Progenitor cell of endocrine pancreas (in vitro differentiated cells): Measurements from ENCODE around the gene NEB. TPM values are rescaled to one million over a fixed set of nuclear protein-coding genes. Genes with fewer than 3 reads are reported as not detected.
"Not testable (repeated sequence)": the region's sequence is repeated elsewhere in the genome, so short reads cannot be mapped to it uniquely, and the experiment has no call there.

Experiments
- DNase-seq: peaks from one replicate; pipeline ENCODE4 v3.0.0; 2021; ENCODE audit warnings: low spot score; ENCODE audit not compliant: unreplicated experiment
- H3K27ac Mint-ChIP-seq: 2 replicates; pipeline ENCODE4 v1.8.0; 2021; ENCODE audit warnings: mild to moderate bottlenecking, moderate library complexity, mixed read lengths
- H3K27me3 Mint-ChIP-seq: 2 replicates; pipeline ENCODE4 v1.8.0; 2021; ENCODE audit warnings: mixed read lengths
- H3K36me3 Mint-ChIP-seq: 2 replicates; pipeline ENCODE4 v1.8.0; 2022; ENCODE audit warnings: mixed read lengths; ENCODE audit not compliant: insufficient read depth
- H3K4me1 Mint-ChIP-seq: 2 replicates; pipeline ENCODE4 v1.8.0; 2021; ENCODE audit warnings: low read depth, mixed read lengths
- H3K4me3 Mint-ChIP-seq: 2 replicates; pipeline ENCODE4 v1.8.0; 2021; ENCODE audit warnings: low read depth, mild to moderate bottlenecking, moderate library complexity, mixed read lengths
- H3K9me3 Mint-ChIP-seq: 2 replicates; pipeline ENCODE4 v1.8.0; 2021; ENCODE audit warnings: low read depth, mixed read lengths
- total RNA-seq: library from RNA; stranded (reverse); gene quantifications from 2 replicates; pipeline ENCODE4 v1.2.1, GENCODE V29; 2021
- TF ChIP-seq, protein P1 (sequence below): fragments of 200-600 bp; sonication (generic); IDR thresholded peaks from one replicate; pipeline ENCODE4 v1.5.0; 2021; ENCODE audit warnings: antibody characterized with exemption, mild to moderate bottlenecking; ENCODE audit not compliant: unreplicated experiment

Gene NEB
- total RNA-seq, 1 donor from 2014 or later, result 1.5 TPM

DNA sequence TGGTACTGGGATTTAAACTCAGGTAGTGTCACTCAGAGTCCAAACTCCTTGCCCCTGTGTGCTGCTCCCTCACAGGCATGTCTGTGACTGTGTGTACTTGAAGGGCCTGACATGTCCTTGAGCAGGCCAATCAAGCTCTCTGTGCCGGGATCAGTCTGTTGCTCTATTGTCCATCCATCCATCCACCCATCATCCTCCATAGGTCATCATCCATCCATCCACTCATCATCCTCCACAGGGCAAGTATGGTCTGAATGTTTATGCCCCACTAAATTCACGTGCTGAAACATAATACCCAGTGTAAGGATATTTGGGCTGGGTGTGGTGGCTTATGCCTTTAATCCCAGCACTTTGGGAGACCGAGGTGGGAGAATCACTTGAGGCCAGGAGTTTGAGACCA, 24.5 kb upstream of the NEB start:
- DNase-seq, result no peak

DNA sequence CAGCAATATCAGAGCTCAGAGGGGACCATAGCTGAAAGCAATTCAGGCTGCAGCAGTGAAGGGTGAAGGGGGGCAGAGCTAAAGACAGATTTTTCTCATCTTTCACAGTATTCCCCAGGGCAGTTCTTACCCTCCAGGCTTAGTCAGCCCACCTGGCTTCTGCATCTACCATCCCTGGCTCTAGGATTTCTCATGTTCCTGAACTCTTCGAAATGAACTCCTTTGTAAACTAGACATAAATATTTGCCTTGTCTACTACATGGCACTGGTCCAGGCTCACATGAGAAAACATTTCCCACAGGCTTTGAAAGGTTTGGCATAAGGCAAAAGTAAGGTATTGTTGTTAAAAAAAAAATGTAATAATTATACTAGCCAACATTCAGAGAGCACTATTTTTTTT, 23.6 kb upstream of the NEB start:
- H3K36me3 Mint-ChIP-seq, result no peaks in the 10 kb centered on the region
- no peaks in the 10 kb centered on the region for H3K9me3 Mint-ChIP-seq
- H3K4me1 Mint-ChIP-seq, result peaks cover 7% of the 10 kb centered on the region
- no peak overlapping the region for H3K27ac Mint-ChIP-seq
- TF ChIP-seq, protein P1, sequence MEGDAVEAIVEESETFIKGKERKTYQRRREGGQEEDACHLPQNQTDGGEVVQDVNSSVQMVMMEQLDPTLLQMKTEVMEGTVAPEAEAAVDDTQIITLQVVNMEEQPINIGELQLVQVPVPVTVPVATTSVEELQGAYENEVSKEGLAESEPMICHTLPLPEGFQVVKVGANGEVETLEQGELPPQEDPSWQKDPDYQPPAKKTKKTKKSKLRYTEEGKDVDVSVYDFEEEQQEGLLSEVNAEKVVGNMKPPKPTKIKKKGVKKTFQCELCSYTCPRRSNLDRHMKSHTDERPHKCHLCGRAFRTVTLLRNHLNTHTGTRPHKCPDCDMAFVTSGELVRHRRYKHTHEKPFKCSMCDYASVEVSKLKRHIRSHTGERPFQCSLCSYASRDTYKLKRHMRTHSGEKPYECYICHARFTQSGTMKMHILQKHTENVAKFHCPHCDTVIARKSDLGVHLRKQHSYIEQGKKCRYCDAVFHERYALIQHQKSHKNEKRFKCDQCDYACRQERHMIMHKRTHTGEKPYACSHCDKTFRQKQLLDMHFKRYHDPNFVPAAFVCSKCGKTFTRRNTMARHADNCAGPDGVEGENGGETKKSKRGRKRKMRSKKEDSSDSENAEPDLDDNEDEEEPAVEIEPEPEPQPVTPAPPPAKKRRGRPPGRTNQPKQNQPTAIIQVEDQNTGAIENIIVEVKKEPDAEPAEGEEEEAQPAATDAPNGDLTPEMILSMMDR, result no peak
- H3K27me3 Mint-ChIP-seq, result no peaks in the 10 kb centered on the region
- DNase-seq, result no peak
- no peak overlapping the region for H3K4me3 Mint-ChIP-seq

More for the DNA sequence above, 24.5 kb upstream of the NEB start:
- TF ChIP-seq, protein P1, result no peak
- H3K27me3 Mint-ChIP-seq, result no peaks in the 10 kb centered on the region
- H3K36me3 Mint-ChIP-seq, result no peaks in the 10 kb centered on the region
- H3K4me1 Mint-ChIP-seq, result peaks cover 7% of the 10 kb centered on the region
- no peaks in the 10 kb centered on the region for H3K9me3 Mint-ChIP-seq
- H3K27ac Mint-ChIP-seq, result no peak overlapping the region
- H3K4me3 Mint-ChIP-seq, result no peak overlapping the region

DNA sequence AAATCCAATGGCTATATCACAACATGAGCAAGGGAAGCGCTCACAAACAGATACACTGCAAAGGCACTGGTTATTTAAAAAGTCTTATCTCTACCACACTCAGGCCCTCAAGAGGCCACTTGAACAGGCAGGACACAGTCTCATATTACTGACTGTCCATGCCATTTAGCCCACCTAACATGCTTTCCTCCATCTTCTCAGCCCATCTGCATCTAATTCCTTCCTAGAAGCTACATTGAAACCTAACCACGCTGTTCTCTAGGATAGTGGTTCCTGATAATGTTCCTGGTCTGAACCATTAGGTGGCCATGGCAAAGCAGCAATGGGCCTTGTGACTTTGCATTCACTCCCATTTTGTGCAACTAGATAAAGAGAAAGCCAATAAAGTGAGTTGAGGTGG, 22.5 kb upstream of the NEB start:
- H3K4me3 Mint-ChIP-seq, result no peak overlapping the region
- H3K4me1 Mint-ChIP-seq, result peaks cover 7% of the 10 kb centered on the region
- H3K27ac Mint-ChIP-seq, result no peak overlapping the region
- no peaks in the 10 kb centered on the region for H3K9me3 Mint-ChIP-seq
- no peaks in the 10 kb centered on the region for H3K36me3 Mint-ChIP-seq
- TF ChIP-seq, protein P1, result no peak
- no peak for DNase-seq
- H3K27me3 Mint-ChIP-seq, result no peaks in the 10 kb centered on the region

GRCh38 chr2:151754253-151754897, 20.1 kb upstream of the NEB start:
- Mint-ChIP-seq H3K27me3 (no peaks in the 10 kb centered on the region), H3K4me1 (peaks cover 4% of the 10 kb centered on the region), H3K27ac (no peak overlapping the region), H3K4me3 (no peak overlapping the region), H3K9me3 (peaks cover 3% of the 10 kb centered on the region), H3K36me3 (no peaks in the 10 kb centered on the region)
- TF ChIP-seq, protein P1, result no peak
- no peak for DNase-seq

DNA sequence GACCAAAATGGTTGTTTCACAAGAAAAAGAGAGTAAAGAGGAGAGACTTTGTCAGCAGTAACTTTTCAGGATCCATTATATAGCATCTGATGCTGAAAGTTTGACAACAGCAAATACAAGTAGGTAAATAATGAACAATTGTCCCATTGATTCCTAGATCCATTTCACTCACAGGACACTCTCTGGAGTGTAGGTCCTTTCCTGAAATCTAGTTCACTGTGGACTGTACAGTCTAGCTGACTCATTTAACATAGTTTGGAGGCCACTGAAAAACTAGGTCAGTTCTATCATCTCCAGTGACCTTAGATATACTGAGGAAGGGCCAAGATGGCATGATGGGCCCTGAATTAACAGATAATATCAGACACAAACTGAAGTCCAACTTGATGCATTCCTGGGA, 19.3 kb upstream of the NEB start:
- peaks cover 4% of the 10 kb centered on the region for H3K4me1 Mint-ChIP-seq
- no peak for DNase-seq
- TF ChIP-seq, protein P1, result no peak
- no peak overlapping the region for H3K4me3 Mint-ChIP-seq
- H3K36me3 Mint-ChIP-seq, result no peaks in the 10 kb centered on the region
- H3K27ac Mint-ChIP-seq, result no peak overlapping the region
- no peaks in the 10 kb centered on the region for H3K27me3 Mint-ChIP-seq
- peaks cover 3% of the 10 kb centered on the region for H3K9me3 Mint-ChIP-seq

- H3K27ac Mint-ChIP-seq, H3K4me1 Mint-ChIP-seq, DNase-seq, H3K27me3 Mint-ChIP-seq, H3K4me3 Mint-ChIP-seq: not testable (repeated sequence)
- Mint-ChIP-seq H3K9me3 (peaks cover 25% of the 10 kb centered on the region), H3K36me3 (peaks cover 22% of the 10 kb centered on the region)
Observed at GRCh38 chr2:151745261-151745660, 11.0 kb upstream of the NEB start.
